Measurements from ENCODE around the gene PAPSS2. TPM values are rescaled to one million over a fixed set of nuclear protein-coding genes. Genes with fewer than 3 reads are reported as not detected.
A peak's percentile ranks its signal among the peaks of the same experiment; 100 is the strongest.

Gene PAPSS2
- total RNA-seq, 2 experiments from 2014 or later, result 0.22 to 0.40 TPM

- Mint-ChIP-seq H3K9me3 (peaks cover 15% of the 10 kb centered on the region), H3K27me3 (no peaks in the 10 kb centered on the region), H3K36me3 (no peaks in the 10 kb centered on the region), H3K4me1 (ENCODE audit: low read depth) (peaks cover 15% of the 10 kb centered on the region), H3K4me3 (no peak overlapping the region), H3K27ac (no peak overlapping the region)
- ChIA-PET POLR2A (no interaction called here), CTCF (interaction anchor here (0.8 kb wide), 1 partner anchor 88 kb away, joined by 3 read pairs; no protein-coding TSS in a partner anchor)
- DNase-seq, result no peak
- intact Hi-C loops (cut with micrococcal nuclease), result no loop called here
Measured at GRCh38 chr10:87646192-87646909, 13.3 kb upstream of the PAPSS2 start.

GRCh38 chr10:87646935-87647334 lies 12.7 kb upstream of the PAPSS2 start:
- intact Hi-C loops (cut with micrococcal nuclease), result loop anchor here (1.0 kb wide), 1 partner anchor 12 kb away; no protein-coding TSS in a partner anchor
- ChIA-PET CTCF (no interaction called here), POLR2A (no interaction called here)
- no peak overlapping the region for H3K27ac Mint-ChIP-seq
- peaks cover 15% of the 10 kb centered on the region for H3K4me1 Mint-ChIP-seq (ENCODE audit: low read depth)
- H3K36me3 Mint-ChIP-seq, result no peaks in the 10 kb centered on the region
- H3K27me3 Mint-ChIP-seq, result no peaks in the 10 kb centered on the region
- H3K4me3 Mint-ChIP-seq, result no peak overlapping the region
- H3K9me3 Mint-ChIP-seq, result peaks cover 15% of the 10 kb centered on the region
- no peak for DNase-seq

GRCh38 chr10:87650838-87651589 lies 8.7 kb upstream of the PAPSS2 start:
- POLR2A ChIA-PET, result interaction anchor here (1.0 kb wide), 1 partner anchor 211 kb away, joined by 3 read pairs; no protein-coding TSS in a partner anchor

GRCh38 chr10:87651801-87652200 lies 7.9 kb upstream of the PAPSS2 start:
- DNase-seq, result no peak
- no peaks in the 10 kb centered on the region for H3K36me3 Mint-ChIP-seq
- peaks cover 13% of the 10 kb centered on the region for H3K27me3 Mint-ChIP-seq
- H3K27ac Mint-ChIP-seq, result no peak overlapping the region
- intact Hi-C loops (cut with micrococcal nuclease), result no loop called here
- POLR2A ChIA-PET, result no interaction called here
- peaks cover 14% of the 10 kb centered on the region for H3K4me1 Mint-ChIP-seq (ENCODE audit: low read depth)
- CTCF ChIA-PET, result no interaction called here
- H3K4me3 Mint-ChIP-seq, result no peak overlapping the region
- no peaks in the 10 kb centered on the region for H3K9me3 Mint-ChIP-seq

More at GRCh38 chr10:87650838-87651589, 8.7 kb upstream of the PAPSS2 start:
- Mint-ChIP-seq H3K4me1 (ENCODE audit: low read depth) (peaks cover 10% of the 10 kb centered on the region), H3K27ac (no peak overlapping the region), H3K9me3 (peaks cover 2% of the 10 kb centered on the region), H3K4me3 (no peak overlapping the region), H3K27me3 (peaks cover 6% of the 10 kb centered on the region), H3K36me3 (no peaks in the 10 kb centered on the region)
- CTCF ChIA-PET, result no interaction called here
- no peak for DNase-seq
- intact Hi-C loops (cut with micrococcal nuclease), result no loop called here

GRCh38 chr10:87652261-87652660 lies 7.4 kb upstream of the PAPSS2 start:
- ChIA-PET CTCF (no interaction called here), POLR2A (no interaction called here)
- intact Hi-C loops (cut with micrococcal nuclease), result no loop called here
- Mint-ChIP-seq H3K4me1 (ENCODE audit: low read depth) (peaks cover 10% of the 10 kb centered on the region), H3K36me3 (no peaks in the 10 kb centered on the region), H3K9me3 (no peaks in the 10 kb centered on the region), H3K27ac (no peak overlapping the region), H3K4me3 (no peak overlapping the region), H3K27me3 (peaks cover 16% of the 10 kb centered on the region)
- DNase-seq, result no peak

- CTCF ChIA-PET, result no interaction called here
- H3K4me1 Mint-ChIP-seq (ENCODE audit: low read depth), result peaks cover 10% of the 10 kb centered on the region
- H3K27me3 Mint-ChIP-seq, result peaks cover 21% of the 10 kb centered on the region
- intact Hi-C loops (cut with micrococcal nuclease), result no loop called here
- H3K36me3 Mint-ChIP-seq, result no peaks in the 10 kb centered on the region
- no peak overlapping the region for H3K4me3 Mint-ChIP-seq
- no peak for DNase-seq
- H3K9me3 Mint-ChIP-seq, result no peaks in the 10 kb centered on the region
- POLR2A ChIA-PET, result no interaction called here
- no peak overlapping the region for H3K27ac Mint-ChIP-seq
Measured at GRCh38 chr10:87654212-87654611, 5.5 kb upstream of the PAPSS2 start.

- Mint-ChIP-seq H3K9me3 (no peaks in the 10 kb centered on the region), H3K27me3 (peaks cover 38% of the 10 kb centered on the region), H3K4me1 (ENCODE audit: low read depth) (peaks cover 13% of the 10 kb centered on the region), H3K27ac (no peak overlapping the region), H3K36me3 (no peaks in the 10 kb centered on the region), H3K4me3 (no peak overlapping the region)
- intact Hi-C loops (cut with micrococcal nuclease), result loop anchor here (1.0 to 5.0 kb wide), 6 partner anchors 79 to 896 kb away; partner anchors contain the start of genes ATAD1, KLLN and PTEN
- POLR2A ChIA-PET, result no interaction called here
- CTCF ChIA-PET, result interaction anchor here (1.0 to 2.4 kb wide), 2 partner anchors 116 to 119 kb away, joined by 3 to 8 read pairs; no protein-coding TSS in a partner anchor
- DNase-seq, result no peak
Measured at GRCh38 chr10:87656431-87657072, 3.1 kb upstream of the PAPSS2 start.

- ChIA-PET CTCF (interaction anchor here (1.0 to 2.4 kb wide), 2 partner anchors 115 to 118 kb away, joined by 3 to 8 read pairs; no protein-coding TSS in a partner anchor), POLR2A (no interaction called here)
- intact Hi-C loops (cut with micrococcal nuclease), result loop anchor here (5.0 kb wide), 4 partner anchors 120 to 895 kb away; partner anchors contain the start of genes ATAD1, KLLN and PTEN
- H3K4me1 Mint-ChIP-seq (ENCODE audit: low read depth), result peaks cover 13% of the 10 kb centered on the region
- peaks cover 43% of the 10 kb centered on the region for H3K27me3 Mint-ChIP-seq
- H3K9me3 Mint-ChIP-seq, result no peaks in the 10 kb centered on the region
- H3K36me3 Mint-ChIP-seq, result no peaks in the 10 kb centered on the region
- H3K27ac Mint-ChIP-seq, result no peak overlapping the region
- no peak for DNase-seq
- no peak overlapping the region for H3K4me3 Mint-ChIP-seq
Measured at GRCh38 chr10:87657371-87657770, 2.3 kb upstream of the PAPSS2 start.

- no peaks in the 10 kb centered on the region for H3K36me3 Mint-ChIP-seq
- H3K27ac Mint-ChIP-seq, result no peak overlapping the region
- H3K27me3 Mint-ChIP-seq, result peaks cover 45% of the 10 kb centered on the region
- no peaks in the 10 kb centered on the region for H3K9me3 Mint-ChIP-seq
- POLR2A ChIA-PET, result no interaction called here
- no peak overlapping the region for H3K4me3 Mint-ChIP-seq
- peaks cover 13% of the 10 kb centered on the region for H3K4me1 Mint-ChIP-seq (ENCODE audit: low read depth)
- DNase-seq, result no peak
- CTCF ChIA-PET, result interaction anchor here (0.6 to 2.4 kb wide), 3 partner anchors 77 to 114 kb away, joined by 3 to 8 read pairs (median 3); no protein-coding TSS in a partner anchor
- intact Hi-C loops (cut with micrococcal nuclease), result loop anchor here (5.0 kb wide), 4 partner anchors 121 to 894 kb away; partner anchors contain the start of genes ATAD1, KLLN and PTEN
Measured at GRCh38 chr10:87658321-87658795, 1.3 kb upstream of the PAPSS2 start.

GRCh38 chr10:87658858-87659555 lies 671 bp upstream of the PAPSS2 start:
- ChIA-PET CTCF (interaction anchor here (0.6 to 0.8 kb wide), 2 partner anchors 76 to 112 kb away, joined by 3 read pairs; no protein-coding TSS in a partner anchor), POLR2A (no interaction called here)
- Mint-ChIP-seq H3K4me1 (ENCODE audit: low read depth) (peaks cover 13% of the 10 kb centered on the region), H3K27me3 (peaks cover 51% of the 10 kb centered on the region), H3K9me3 (no peaks in the 10 kb centered on the region), H3K4me3 (peak overlapping the region; percentile 66), H3K27ac (no peak overlapping the region), H3K36me3 (no peaks in the 10 kb centered on the region)
- intact Hi-C loops (cut with micrococcal nuclease), result loop anchor here (5.0 kb wide), 4 partner anchors 122 to 893 kb away; partner anchors contain the start of genes ATAD1, KLLN and PTEN
- no peak for DNase-seq

- CTCF ChIA-PET, result interaction anchor here (0.6 kb wide), 1 partner anchor 111 kb away, joined by 3 read pairs; no protein-coding TSS in a partner anchor
- POLR2A ChIA-PET, result no interaction called here
- H3K4me3 Mint-ChIP-seq, result peak overlapping the region; percentile 56
- H3K27me3 Mint-ChIP-seq, result peaks cover 51% of the 10 kb centered on the region
- intact Hi-C loops (cut with micrococcal nuclease), result no loop called here
- DNase-seq, result no peak
- no peaks in the 10 kb centered on the region for H3K36me3 Mint-ChIP-seq
- H3K4me1 Mint-ChIP-seq (ENCODE audit: low read depth), result peaks cover 13% of the 10 kb centered on the region
- no peak overlapping the region for H3K27ac Mint-ChIP-seq
- H3K9me3 Mint-ChIP-seq, result no peaks in the 10 kb centered on the region
Measured at GRCh38 chr10:87660484-87661133, 931 bp downstream of the PAPSS2 start.
